Measurements from ENCODE around the gene DIDO1.

- TF ChIP-seq, protein P1, sequence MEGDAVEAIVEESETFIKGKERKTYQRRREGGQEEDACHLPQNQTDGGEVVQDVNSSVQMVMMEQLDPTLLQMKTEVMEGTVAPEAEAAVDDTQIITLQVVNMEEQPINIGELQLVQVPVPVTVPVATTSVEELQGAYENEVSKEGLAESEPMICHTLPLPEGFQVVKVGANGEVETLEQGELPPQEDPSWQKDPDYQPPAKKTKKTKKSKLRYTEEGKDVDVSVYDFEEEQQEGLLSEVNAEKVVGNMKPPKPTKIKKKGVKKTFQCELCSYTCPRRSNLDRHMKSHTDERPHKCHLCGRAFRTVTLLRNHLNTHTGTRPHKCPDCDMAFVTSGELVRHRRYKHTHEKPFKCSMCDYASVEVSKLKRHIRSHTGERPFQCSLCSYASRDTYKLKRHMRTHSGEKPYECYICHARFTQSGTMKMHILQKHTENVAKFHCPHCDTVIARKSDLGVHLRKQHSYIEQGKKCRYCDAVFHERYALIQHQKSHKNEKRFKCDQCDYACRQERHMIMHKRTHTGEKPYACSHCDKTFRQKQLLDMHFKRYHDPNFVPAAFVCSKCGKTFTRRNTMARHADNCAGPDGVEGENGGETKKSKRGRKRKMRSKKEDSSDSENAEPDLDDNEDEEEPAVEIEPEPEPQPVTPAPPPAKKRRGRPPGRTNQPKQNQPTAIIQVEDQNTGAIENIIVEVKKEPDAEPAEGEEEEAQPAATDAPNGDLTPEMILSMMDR (IDR thresholded peaks at IDR 0.05) = no peak
- no peak for TF ChIP-seq EZH2 (IDR thresholded peaks at IDR 0.05; ENCODE audit: borderline replicate concordance, insufficient read depth, low read depth, low read length, poor library complexity, severe bottlenecking)
Measured at GRCh38 chr20:62924442-62925075, 1.7 kb downstream of the DIDO1 start.

All from B cell (primary cell).